ENCODE measurements around the gene PARK7.

The PARK7 gene

GRCh38 chr1:8010080-8010664 is 48.7 kb downstream of the PARK7 start:
- no peak for DNase-seq (ENCODE audit: low read depth in 2 of 2)

- no peak for DNase-seq (ENCODE audit: low read depth in 2 of 2)
Measured at GRCh38 chr1:8011016-8011415, 49.5 kb downstream of the PARK7 start.

- no peak for DNase-seq (ENCODE audit: low read depth in 2 of 2)
Measured at GRCh38 chr1:8011923-8012858, 50.7 kb downstream of the PARK7 start.

GRCh38 chr1:8012955-8013354 is 51.4 kb downstream of the PARK7 start:
- no peak for DNase-seq (ENCODE audit: low read depth in 2 of 2)

GRCh38 chr1:8013399-8013798 is 51.9 kb downstream of the PARK7 start:
- DNase-seq (ENCODE audit: low read depth in 2 of 2), result no peak

GRCh38 chr1:8013800-8014199 is 52.3 kb downstream of the PARK7 start:
- DNase-seq (ENCODE audit: low read depth in 2 of 2), result no peak

GRCh38 chr1:8014381-8014988 is 53.0 kb downstream of the PARK7 start:
- DNase-seq (ENCODE audit: low read depth in 2 of 2), result no peak

GRCh38 chr1:8015036-8015808 is 53.7 kb downstream of the PARK7 start:
- no peak for DNase-seq (ENCODE audit: low read depth in 2 of 2)

GRCh38 chr1:8015809-8016165 is 54.3 kb downstream of the PARK7 start:
- no peak for DNase-seq (ENCODE audit: low read depth in 2 of 2)

- DNase-seq (ENCODE audit: low read depth in 2 of 2), result no peak
Measured at GRCh38 chr1:8016210-8016894, 54.8 kb downstream of the PARK7 start.

- no peak for DNase-seq (ENCODE audit: low read depth in 2 of 2)
Measured at GRCh38 chr1:8016895-8017241, 55.4 kb downstream of the PARK7 start.

GRCh38 chr1:8017495-8018197 is 56.1 kb downstream of the PARK7 start:
- DNase-seq (ENCODE audit: low read depth in 2 of 2), result no peak

- DNase-seq (ENCODE audit: low read depth in 2 of 2), result no peak
Measured at GRCh38 chr1:8018492-8019228, 57.1 kb downstream of the PARK7 start.

GRCh38 chr1:8019229-8019620 is 57.7 kb downstream of the PARK7 start:
- no peak for DNase-seq (ENCODE audit: low read depth in 2 of 2)

- no peak for DNase-seq (ENCODE audit: low read depth in 2 of 2)
Measured at GRCh38 chr1:8020032-8020431, 58.5 kb downstream of the PARK7 start.

GRCh38 chr1:8021676-8022266 is 60.3 kb downstream of the PARK7 start:
- DNase-seq (ENCODE audit: low read depth in 2 of 2), result no peak

GRCh38 chr1:8022395-8023286 is 61.1 kb downstream of the PARK7 start:
- no peak for DNase-seq (ENCODE audit: low read depth in 2 of 2)

GRCh38 chr1:8023287-8023994 is 61.9 kb downstream of the PARK7 start:
- no peak for DNase-seq (ENCODE audit: low read depth in 2 of 2)

Data from stimulated activated CD8-positive, alpha-beta memory T cell treated with anti-CD3 and anti-CD28 coated beads, Interleukin-15, amount 100 ng/mL, for 4 hours (primary cell).